Smooth muscle cell of the brain vasculature (primary cell): Measurements from ENCODE around the gene SLC6A16.
A peak's percentile ranks its signal among the peaks of the same experiment; 100 is the strongest.
"Not testable (repeated sequence)": the region's sequence is repeated elsewhere in the genome, so short reads cannot be mapped to it uniquely, and the experiment has no call there.

Experiments
- DNase-seq: peaks from one replicate; pipeline ENCODE4 v3.0.0-alpha.2; 2012; ENCODE audit warnings: low read depth, low spot score

Gene SLC6A16

DNA sequence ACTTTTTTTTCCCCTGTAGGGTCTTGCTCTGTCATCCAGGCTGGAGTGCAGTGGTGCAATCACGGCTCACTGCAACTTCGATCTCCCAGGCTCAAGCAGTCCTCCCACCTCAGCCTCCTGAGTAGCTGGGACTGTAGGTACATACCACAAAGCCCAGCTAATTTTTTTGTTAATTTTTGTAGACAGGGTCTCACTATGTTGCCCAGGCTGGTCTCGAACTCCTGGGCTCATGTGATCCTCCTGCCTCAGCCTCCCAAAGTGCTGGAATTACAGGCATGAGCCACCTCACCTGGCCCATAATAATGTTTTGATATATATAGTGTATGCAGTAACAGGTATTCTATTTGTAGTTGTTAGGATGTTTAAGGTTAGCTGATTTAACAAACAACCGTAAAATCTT lies 6.2 kb upstream of the SLC6A16 start:
- not testable (repeated sequence) for DNase-seq

DNA sequence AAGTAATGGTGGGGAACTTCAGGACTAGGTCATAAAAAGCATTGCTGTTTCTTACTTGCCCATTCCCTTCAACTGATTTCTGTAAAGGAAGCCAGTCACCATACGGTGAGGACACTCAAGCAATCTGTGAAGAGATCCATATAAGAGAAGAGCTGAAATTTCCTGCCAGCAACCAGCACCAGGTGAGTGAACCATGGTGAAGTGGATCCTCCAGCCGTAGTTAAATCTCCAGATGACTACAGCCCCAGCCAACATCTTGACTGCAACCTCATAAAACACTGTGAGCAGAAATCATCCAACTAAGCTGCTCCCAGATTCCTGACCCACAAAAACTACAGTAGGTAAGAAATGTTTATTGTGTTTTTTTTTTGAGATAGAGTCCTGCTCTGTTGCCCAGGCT lies 3.8 kb upstream of the SLC6A16 start:
- no peak for DNase-seq

DNA sequence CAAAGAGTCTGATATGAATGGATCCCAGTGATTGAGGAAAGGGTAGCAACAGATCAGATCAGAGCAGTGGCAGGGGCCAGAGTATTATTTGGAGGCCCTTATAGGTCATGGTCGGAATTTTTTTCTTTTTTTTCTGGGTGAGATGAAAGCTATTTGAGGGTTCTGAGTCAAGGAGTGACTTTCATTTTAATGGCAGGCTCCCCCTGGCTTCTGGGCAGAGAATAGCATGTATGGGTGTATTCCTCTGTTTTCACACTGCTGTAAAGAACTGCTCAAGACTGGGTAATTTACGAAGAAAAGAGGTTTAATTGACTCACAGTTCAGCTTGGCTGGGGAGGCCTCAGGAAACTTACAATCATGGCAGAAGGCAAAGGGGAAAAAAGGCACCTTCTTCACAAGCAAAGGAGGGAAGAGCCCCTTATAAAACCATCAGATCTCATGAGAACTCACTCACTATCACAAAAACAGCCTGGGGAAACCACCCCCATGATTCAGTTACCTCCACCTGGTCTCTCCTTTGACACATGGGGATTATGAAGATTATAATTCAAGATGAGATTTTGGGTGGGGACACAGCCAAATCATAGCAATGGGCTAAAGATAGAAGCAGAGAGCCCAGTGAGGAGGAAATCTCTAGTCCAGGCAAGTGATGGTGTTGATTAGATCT lies 3.0 kb upstream of the SLC6A16 start:
- DNase-seq, result no peak

DNA sequence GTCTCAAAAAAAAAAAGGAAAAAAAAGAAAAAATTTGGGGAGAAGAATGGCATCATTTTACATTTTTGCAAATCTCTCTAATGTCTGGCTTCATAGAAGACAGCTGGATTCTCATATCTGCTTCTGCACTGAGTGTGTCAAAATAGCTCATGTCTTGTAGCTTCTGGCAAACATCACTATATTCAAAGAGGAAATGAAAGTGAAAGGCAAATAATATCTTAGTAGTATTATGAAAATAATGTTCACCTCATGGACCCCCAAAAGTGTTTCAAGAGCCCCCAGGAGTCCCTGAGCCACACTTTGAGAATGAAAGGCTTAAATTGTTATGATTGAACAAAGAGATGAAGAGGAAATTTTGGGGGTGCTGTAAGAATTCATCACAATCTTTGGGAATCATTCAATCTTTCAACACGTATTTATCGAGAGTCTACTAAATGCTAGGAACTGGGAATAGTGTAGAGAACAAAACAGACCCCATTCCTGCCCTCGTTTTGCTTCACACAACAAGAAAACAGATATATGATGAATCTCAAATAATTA lies 1.2 kb upstream of the SLC6A16 start:
- no peak for DNase-seq

DNA sequence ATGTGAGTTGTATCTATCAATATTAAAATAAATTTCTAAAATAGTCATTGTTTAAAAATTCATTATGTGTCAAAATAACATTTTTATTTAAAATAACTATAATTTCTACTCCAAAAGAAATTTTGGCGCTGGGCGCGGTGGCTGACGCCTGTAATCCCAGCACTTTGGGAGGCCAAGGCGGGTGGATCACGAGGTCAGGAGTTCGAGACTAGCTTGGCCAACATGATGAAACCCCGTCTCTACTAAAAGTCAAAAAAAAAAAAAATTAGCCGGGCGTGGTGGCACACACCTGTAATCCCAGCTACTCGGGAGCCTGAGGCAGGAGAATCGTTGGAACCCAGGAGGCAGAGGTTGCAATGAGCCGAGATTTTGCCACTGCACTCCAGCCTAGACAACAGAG lies 765 bp upstream of the SLC6A16 start:
- not testable (repeated sequence) for DNase-seq

DNA sequence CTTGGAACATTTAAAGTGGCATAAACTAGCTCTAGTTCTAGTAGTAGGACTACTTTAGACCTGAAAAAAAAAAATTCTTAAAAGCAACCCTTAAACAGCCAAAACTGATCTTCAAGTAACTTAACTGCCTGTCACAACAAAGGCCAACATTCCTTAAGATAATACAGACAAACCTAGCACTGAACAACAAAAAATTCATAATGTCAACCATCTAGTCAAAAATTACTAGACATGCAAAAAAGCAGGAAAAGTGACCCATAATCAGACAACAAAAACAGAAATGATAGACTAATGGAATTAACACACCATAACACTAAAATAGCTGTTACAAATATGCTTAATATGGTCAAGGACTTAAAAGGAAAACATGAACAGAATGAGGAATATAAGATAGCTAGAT lies 6.7 kb downstream of the SLC6A16 start:
- DNase-seq, result no peak

DNA sequence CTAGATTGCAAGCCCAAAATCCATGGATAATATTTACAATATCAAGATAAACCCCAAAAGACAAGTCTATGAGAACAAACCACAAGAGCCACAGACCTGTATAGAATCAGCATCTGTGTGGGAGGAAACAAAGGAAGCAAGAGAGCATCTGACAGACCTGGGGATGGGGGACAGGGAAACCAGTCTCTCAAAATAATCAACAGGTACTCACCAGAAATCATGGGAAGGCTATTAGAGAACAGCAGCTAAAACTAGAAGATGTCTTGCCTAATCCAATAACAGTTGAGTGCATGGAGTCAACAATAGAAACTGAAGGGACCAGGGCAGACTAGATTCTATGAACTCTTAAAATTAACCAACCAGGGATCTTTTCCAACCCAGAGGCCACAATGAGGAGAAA lies 8.7 kb downstream of the SLC6A16 start:
- no peak for DNase-seq

DNA sequence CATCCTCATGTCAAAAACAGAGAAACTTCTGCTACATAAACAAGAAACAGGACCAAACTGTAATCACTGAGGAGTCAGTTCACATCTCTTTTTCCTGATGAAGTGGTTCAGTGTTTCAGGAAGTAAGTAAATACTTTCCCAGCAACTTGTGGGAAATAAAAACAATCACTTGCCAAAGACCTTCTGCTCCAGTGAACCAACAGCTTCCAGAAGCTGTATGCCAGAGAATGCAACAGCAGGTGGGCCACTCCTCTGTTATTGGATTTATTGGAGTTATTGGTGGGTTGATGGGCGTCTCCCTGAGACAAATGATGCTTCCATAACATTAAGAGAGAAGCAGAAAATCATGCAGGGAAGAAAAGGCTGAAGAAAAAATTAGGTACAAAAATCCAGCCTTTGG lies 9.9 kb downstream of the SLC6A16 start:
- DNase-seq, result no peak

DNA sequence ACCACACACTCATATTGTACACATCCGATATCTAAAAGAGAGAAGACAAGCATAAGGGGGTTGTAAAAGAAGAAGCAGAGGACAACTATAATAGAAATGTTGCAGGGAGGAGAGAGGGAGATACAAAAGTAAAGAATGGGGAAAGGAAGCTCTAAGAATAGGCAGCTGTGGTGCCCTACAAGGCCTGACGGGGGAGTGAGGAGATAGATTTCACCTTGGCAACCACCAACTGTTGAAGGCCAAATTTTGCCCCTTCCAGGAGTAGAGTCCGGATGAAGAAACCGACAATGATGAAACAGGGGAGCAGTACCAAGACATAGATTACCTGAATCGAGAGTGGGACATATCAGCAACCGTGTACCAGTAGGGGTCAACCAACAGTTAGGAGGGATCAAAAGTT lies 15.9 kb downstream of the SLC6A16 start:
- DNase-seq, result no peak

DNA sequence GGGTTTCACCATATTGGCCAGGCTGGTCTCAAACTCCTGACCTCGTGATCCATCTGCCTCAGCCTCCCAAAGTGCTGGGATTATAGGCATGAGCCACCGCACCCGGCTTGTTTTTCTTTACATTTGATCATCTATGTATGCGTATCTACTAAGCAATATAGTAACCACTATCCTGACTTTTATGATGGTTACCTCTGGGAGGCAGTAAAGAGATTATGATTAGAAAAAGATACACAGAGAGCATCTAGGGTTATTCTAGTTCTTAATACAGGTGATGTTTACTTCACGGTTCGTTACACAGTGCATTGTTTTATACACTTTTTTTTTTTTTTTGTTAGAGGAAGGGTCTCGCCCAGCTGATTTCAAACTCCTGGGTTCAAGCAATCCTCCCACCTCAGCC lies 18.3 kb downstream of the SLC6A16 start:
- not testable (repeated sequence) for DNase-seq

DNA sequence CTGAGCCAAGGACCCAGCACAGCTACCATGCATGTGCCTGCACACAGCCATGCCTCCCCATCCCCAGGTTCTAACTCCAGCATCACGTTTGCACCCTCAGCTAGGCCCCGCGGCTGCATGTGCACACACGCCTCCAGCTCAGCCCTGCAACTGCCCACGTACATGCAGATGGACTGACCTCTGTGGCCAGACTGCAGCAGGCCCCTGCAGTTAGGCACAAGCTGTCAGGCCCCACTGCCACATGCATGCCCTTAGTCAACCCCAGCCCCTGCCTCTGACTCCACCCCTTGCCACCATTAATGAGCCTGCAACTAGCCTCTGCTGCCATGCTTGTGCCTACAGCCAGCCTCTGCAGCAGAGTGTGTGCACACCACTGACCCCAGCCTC lies 23.1 kb downstream of the SLC6A16 start:
- DNase-seq, result no peak

DNA sequence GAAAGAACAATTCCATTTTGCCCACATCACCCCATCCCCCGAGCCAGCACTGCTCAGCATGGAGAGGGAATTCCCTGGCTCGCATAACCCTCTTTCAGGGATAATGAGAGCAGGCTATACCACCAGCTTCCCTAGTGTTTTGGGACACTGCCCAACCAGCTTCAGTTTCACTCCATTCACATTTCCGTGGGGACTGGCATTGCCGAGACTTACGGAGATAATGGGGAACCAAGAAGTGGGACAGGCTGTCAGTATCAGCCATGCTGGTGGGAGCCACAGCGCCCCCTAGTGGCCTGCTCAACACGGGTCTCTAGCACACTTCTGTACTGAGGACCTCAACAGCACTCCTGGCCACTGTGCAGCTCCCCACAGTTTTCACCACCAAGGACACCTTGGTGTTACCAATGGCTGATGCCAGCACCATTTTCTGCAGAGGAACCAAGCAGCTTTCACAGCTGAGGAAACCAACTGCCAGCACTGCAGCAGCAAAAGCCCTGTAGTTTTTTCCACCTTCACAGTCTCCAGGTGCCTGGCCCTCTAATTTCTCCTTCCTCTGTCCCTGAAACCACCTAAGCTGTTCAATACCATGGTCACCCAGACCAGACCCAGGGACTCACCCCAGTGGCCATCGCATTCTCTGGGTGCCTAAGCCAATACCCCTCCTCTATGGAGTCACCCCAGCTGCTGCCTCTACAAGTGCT lies 23.7 kb downstream of the SLC6A16 start:
- DNase-seq, result peak; percentile 17

DNA sequence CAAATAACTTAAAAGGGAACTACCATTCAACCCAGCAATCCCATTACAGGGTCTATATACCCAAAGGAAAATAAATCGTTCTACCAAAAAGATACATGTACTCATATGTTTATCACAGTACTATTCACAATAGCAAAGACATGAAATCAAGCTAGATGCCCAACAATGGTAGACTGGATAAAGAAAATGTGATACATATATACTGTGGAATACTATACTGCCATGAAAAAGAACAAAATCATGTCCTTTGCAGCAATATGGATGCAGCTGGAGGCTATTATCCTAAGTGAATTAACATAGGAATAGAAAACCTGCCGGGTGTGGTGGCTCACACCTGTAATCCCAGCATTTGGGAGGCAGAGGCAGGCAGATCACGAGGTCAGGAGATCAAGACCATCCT lies 26.3 kb downstream of the SLC6A16 start:
- not testable (repeated sequence) for DNase-seq

DNA sequence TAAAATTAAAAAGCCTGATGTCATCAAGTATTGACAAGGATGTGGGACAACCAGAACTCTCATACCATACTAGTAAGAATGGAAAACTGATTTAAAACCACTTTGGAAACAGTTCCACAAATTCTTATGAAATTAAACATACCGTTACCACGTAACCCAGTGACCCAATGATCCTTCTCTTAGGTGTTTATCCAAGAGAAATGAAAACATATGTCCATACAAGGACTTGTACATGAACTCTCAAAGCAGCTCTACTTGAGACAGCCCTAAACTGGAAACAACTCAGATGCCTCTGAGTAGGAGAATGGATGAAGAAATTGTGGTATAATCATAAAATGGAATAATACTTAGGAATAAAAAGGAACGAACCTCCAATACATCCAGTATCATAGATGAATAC lies 27.6 kb downstream of the SLC6A16 start:
- DNase-seq, result no peak

DNA sequence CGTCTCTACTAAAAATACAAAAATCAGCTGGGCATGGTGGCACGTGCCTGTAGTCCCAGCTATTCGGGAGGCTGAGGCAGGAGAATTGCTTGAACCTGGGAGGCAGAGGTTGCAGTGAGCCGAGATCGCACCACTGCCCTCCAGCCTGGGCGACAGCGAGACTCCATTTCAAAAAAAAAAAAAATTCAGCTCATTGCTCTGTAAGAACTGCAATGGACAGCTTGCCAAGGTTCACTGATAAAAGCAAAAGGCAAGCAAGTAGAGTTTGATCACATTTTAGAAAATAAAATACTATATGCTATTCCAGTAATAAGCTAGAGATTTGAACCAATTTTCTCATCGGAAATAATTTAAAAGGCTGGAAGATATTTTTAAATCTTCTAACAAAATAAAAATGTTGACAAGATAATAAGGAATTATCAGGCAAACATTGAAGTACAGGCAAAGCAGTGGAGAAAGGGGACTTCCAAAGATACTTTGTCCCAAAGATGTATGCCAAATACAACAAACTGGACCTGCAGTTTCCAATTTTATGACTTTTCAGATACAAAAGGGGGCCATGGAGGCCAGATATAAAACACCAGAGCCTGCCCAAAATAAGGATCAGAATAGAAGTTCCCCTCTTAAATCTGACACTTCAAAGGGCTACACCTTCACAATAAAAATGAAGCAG lies 29.6 kb downstream of the SLC6A16 start:
- no peak for DNase-seq

DNA sequence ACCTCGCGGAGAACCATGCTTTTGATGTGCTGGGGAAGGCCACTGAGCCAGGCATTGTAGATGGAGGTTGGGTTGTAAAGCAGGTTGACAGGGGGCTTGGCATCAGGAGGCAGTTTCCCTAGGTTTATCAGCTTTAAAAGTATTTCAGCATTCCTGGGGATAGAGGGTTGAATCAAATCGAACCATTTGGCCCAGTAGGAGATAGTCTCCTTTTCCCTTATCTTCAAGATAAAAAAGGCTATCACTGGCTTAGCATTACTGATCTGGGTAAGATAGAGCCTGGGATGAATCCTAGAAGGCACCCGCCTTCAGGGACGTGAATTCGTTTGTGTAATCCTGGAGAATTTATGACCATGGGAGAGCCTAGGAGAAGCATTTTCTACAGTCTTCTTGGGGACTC lies 30.6 kb downstream of the SLC6A16 start:
- no peak for DNase-seq

DNA sequence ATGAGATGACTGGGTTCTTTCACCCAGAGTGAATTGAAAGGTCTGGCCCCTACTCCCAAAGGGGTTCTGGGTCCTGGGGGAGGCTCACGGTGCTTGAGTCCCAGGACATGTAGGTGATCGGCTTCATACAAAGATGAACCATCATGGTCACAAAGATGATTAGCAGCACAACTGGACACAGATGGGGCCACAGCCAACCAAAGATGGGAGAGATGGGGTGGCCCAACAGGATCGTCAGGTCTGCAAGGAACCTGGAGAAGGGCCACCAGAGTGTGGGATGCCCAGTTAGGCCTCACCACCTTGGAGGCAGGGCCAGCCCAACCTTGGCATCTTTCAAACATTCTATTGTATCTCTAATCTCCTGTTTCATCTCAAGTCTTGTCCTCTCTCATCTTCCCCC lies 34.5 kb downstream of the SLC6A16 start:
- DNase-seq, result no peak

DNA sequence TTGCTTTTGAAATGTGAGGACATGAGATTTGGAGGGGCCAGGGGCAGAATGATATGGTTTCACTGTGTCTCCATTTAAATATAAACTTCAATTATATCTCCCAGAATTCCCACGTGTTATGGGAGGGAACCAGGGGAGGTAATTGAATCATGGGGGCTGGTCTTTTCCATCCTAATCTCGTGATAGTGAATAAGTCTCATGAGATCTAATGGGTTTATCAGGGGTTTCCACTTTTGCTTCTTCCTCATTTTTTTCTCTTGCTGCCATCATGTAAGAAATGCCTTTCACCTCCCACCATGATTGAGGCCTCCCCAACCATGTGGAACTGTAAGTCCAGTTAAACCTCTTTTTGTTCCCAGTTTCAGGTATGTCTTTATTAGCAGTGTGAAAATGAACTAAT lies 35.7 kb downstream of the SLC6A16 start:
- DNase-seq, result not testable (repeated sequence)

DNA sequence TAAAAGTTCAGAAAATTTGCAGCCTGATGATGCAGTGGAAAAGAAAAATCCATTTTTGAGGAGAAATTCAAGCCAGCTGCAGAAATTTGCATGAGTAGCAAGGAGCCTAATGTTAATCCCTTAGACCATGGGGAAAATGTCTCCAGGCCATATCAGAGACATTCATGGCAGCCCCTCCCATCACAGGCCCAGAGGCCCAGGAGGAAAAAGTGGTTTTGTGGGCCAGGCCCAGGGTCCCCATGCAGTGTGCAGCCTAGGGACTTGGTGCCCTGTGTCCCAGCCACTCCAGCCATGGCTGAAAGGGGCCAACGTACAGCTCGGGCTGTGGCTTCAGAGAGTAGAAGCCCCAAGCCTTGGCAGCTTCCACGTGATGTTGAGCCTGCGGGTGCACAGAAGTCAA lies 36.8 kb downstream of the SLC6A16 start:
- not testable (repeated sequence) for DNase-seq

DNA sequence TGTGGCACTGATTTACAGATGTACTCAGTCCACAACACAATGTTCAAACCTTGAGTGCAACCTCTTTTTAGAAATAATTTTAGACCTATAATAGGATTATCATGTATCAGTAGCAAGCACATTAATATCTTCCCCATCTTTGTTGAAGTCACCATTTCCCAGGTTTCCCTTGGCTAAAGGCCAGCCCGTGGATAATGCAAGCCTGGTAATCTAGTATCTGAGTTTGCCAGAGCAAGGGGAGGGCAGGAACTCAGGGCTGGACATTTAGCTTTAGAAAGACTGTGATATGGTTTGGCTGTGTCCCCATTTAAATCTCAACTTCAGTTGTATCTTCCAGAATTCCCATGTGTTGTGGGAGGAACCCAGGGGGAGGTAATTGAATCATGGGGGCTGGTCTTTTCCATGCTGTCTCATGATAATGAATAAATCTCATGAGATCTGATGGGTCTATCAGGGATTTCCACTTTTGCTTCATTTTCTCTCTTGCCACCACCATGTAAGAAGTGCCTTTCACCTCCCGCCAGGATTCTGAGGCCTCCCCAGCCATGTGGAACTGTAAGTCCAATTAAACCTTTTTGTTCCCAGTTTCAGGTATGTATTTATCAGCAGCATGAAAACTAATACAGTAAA lies 37.7 kb downstream of the SLC6A16 start:
- DNase-seq, result no peak

DNA sequence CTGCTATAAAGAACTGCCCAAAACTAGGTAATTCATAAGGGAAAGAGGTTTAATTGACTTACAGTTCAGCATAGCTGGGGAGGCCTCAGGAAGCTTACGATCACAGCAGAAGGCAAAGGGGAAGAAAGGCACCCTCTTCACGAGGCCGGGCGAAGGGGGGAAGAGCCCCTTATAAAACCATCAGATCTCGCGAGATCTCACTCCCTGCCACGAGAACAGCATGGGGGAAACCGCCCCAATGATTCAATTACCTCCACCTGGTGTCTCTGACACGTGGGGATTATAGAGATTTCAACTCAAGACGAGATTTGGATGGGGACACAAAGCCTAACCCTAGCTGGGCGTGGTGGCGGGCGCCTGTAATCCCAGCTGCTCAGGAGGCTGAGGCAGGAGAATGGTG lies 42.8 kb downstream of the SLC6A16 start:
- no peak for DNase-seq

DNA sequence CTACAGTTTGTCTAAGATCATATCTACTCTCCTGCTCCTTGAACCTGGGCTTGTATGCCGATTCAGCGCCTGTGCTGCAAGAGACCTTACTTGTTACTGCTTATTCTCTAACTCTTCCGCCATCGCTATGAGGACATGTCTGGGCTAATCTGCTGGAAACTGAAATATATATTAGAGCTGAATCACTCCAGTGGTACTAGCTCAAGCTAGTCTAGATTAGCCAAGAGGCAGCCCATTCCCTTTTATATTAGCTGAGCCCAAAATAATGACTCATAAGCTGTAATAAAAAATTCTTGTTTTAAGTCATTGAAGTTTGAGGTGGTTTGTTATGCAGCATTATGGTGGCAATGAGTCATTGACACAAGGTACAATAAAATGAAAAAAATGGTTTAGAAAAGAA lies 52.8 kb downstream of the SLC6A16 start:
- DNase-seq, result no peak
